ENCODE data around the gene ANKMY1.

ANKMY1 gene

DNA sequence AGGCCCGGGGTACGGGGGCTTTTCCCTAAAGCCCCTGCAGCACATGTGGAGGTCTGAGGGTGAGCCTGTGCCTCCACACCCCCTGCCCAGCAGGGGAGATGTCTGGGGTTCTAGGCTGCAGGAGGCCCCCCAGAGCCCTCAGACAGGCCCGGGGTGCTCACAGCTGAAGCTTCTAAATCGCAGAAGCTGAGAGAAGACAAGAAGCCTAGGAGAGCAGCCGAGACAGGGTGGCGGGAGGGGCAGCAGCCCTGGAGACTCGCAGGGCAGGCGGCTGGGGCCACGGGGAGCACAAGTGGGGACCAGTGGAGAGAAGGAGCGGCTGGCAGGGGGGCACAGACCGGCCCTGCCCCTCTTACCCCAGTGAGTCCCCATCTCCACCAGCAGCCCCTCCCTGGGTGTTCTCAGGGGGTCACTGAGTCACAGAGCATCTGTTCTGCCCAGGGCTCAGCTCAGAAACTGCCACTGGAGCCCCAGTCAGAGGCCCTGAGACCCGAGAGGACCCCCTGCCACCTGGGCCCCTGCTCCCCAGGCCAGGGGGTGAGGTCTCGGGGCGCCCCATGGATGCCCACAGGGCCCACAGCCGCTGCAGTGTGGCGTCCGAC lies 96.2 kb downstream of the ANKMY1 start:
- DNase-seq (ENCODE audit: low read depth in 2 of 3, low spot score in 2 of 3): no peak

GRCh38 chr2:240460781-240461431 lies 96.9 kb downstream of the ANKMY1 start:
- no peak for DNase-seq (ENCODE audit: low read depth in 2 of 3, low spot score in 2 of 3)

DNA sequence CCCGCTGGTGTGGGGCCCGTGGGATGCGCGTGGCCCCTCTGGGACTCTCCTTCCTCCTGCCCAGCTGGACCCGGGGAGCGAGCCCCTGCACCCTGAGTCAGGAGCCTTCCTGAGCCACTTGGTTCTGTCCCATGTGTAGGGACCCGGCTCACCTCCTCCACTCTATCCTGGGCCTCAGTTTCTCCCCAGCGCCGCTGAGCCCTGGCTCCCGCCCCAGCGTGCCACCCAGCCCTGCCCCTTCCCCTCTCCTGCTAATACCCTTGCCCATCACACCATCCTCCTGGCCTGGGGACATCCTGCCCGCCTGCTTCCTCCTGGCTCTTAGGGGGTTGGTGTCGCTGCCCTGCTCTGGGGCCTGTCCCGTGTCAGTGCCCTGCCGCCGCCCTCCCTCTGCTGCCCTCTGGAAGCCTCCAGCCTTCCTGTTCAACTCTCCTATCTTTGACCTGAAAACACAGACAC lies 97.5 kb downstream of the ANKMY1 start:
- DNase-seq (ENCODE audit: low read depth in 2 of 3, low spot score in 2 of 3): no peak

GRCh38 chr2:240459401-240460252 lies 98.2 kb downstream of the ANKMY1 start:
- DNase-seq (ENCODE audit: low read depth in 2 of 3, low spot score in 2 of 3): no peak

DNA sequence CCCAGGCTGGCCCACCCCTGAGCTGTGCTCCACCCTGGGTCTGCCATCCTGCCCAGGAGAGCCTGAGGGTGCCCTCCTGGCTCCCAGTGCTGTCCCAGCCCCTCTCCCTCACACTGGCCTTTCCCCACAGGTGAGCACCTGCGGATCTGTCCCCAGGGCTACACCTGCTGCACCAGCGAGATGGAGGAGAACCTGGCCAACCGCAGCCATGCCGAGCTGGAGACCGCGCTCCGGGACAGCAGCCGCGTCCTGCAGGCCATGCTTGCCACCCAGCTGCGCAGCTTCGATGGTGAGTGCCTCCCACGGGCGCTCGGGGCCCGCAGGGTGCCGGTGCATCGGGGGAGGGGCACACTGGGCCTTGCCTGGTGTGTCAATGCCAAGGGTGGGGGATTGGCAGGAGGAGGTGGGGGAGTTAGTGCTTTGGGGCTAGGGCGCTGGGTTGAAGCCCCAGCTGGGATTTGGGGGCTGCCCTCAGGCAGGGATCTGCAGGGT lies 98.8 kb downstream of the ANKMY1 start:
- no peak for DNase-seq (ENCODE audit: low read depth in 2 of 3, low spot score in 2 of 3)

- no peak for DNase-seq (ENCODE audit: low read depth in 2 of 3, low spot score in 2 of 3)
Measured at GRCh38 chr2:240458044-240458899, 99.5 kb downstream of the ANKMY1 start.

- DNase-seq (ENCODE audit: low read depth in 2 of 3, low spot score in 2 of 3): no peak
Measured at GRCh38 chr2:240457223-240458043, 100.4 kb downstream of the ANKMY1 start.

DNA sequence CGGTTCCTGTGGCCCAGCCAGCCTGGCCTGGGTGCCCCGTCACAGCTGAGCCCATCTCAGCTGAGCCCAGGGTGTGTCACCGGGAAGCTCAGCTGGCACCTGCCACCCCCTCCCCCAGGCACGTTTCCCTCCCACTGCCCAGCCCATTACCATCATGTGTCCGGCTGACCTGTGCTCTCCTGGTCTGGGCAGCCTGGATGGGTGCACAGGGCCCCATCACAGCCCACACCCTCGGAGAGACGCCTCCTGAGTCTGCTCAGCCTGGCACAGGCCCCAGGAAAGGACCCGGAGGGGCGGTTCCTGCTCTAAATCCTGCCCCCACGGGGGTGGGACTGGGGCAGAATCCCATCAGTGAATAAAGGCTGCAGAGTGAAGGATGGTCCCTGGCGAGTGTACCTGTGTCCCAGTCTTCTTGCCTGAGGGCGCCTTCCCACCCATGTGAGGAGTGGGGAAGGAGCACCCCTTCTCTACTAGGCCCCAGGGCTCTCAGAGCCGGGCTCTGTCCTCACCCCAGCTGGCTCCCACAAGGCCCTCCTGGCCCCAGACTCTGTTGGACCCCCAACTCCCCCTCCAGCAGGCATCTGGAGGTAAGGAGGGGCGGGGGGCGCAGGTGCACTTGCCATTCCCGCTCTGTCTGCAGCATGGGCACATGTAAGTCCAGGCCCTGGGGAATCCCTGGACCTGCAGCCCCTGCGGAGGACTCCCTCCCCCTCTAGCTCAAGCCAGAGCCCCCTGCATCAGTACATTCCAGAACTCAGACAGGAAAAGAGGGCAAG lies 101.2 kb downstream of the ANKMY1 start:
- no peak for DNase-seq (ENCODE audit: low read depth in 2 of 3, low spot score in 2 of 3)

DNA sequence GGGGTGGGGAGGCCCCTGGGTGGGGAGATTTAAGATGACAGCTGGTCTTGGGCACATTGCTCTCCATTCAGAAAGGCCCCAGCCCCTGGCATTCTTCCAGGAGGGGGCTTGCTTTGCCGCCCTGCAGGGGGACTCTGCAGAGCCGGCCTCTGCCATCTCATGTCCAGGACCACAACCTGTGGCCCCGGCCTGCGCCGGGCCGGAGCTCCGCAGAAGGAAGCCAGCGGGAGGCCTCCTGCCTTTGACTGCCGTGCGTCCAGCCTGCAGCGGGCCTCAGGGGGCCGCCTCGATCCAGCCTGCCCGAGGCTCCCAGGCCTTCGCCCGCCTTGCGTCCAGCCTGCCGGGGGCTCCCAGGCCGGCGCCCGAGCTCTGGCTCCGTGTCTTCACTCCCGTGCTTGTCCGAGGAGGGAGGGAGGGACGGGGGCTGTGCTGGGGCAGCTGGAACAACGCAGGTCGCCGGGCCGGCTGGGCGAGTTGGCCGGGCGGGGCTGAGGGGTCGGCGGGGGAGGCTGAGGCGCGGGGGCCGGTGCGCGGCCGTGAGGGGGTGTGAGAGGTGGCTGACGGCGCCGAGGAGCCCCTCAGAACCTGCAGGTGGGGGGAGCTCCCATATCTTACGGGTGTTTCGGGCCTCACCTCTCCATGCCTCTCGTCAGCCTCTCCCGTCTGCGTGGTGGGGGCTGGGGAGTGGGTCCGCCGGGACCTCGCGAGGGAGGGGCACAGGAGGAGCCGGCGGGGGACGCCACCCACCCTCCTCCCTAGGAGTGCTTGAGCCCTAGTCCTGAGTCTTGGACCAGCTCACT lies 101.9 kb downstream of the ANKMY1 start:
- no peak for DNase-seq (ENCODE audit: low read depth in 2 of 3, low spot score in 2 of 3)

DNA sequence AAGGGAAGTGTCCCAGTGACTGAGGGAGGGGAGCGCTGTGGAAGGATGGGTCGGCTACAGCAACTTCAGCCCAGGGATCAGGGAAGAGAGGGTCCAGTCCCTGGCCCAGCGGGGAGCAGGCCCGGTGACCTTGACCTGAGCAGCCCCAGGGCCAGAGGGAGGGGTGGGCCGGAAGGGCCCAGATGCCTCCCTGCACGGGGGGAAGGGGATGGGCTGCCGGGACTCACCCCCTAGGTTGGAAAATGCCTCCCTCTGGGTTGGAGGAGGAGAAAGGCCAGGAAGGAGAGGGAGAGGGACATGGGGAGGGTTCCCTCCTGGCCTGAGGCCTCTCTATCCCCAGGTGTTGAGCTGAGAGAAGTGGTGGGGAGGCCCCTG lies 102.5 kb downstream of the ANKMY1 start:
- DNase-seq (ENCODE audit: low read depth in 2 of 3, low spot score in 2 of 3): no peak

DNA sequence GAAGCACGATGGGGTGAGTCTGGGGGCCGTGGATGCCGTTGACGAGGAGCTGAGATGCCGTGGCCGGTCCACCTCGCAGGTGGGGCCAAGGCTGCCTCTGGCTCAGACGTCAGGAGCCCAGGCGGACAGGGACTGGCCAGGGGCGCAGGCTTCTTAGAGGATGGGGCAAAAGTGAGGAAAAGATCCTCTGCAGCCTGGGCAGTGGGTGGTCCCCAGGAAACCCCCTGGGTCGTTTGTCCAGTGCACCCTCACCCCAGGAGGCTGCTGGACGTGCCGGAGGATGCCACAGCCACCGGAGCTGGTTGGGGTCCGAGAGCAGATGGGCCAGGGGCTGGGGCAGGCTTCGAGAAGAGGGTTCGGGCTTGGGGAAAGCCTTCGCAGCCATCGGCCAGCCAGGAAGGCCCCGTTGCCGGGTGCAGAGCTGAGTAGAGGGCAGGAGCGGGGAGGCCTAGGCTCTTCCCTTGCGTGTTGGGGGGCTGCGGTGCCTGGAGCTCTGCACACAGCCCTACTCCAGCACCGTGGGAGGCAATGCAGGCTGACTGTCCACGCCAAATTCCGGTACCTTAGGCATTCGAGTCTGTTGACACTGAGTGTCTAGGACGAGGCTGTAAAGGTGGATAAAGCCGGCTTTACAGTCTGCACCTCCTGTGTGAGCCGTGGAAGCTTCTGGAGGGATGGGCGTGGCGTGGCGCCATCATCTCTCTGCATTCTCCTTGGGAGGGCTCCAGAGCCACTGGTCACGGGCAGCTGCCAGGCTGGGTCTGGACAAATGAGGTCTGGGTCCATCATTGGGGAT lies 103.5 kb downstream of the ANKMY1 start:
- DNase-seq (ENCODE audit: low read depth in 2 of 3, low spot score in 2 of 3): no peak

DNA sequence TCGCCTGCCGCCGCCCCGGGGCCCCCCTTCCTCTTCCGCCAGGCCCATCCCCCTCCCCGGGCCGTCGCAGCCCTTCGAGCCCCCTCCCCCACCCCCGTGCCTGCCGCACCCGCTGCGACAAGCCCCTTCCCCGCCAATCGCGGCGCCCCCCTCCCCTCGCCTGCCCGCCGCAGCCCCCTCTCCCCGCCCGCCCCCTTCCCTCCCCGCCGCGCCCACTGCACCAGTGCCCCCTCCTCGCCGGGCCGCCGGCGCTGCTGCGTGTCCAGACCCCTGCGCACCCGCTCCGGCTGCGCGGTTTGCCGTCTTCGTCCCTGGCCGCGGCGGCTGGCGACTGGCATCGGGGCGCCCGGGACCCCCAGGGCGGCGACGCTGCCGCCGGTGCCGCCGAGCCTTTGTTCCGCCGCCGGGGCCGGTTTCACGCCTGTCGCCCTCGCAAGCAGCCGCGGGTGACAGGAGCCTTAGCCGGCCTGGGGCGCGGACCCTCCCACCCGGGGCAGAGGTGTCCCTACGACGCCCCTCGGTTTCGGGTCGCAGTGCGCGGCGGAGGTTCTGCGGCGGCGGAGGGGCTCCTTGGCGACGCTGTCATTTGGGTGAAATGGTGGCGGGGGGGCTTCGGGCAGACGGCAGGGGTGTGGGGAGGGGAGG lies 104.2 kb downstream of the ANKMY1 start:
- DNase-seq (ENCODE audit: low read depth in 2 of 3, low spot score in 2 of 3): no peak

GRCh38 chr2:240452462-240453256 lies 105.1 kb downstream of the ANKMY1 start:
- DNase-seq (ENCODE audit: low read depth in 2 of 3, low spot score in 2 of 3): no peak

- no peak for DNase-seq (ENCODE audit: low read depth in 2 of 3, low spot score in 2 of 3)
Measured at GRCh38 chr2:240451791-240452461, 105.9 kb downstream of the ANKMY1 start.

- no peak for DNase-seq (ENCODE audit: low read depth in 2 of 3, low spot score in 2 of 3)
Measured at GRCh38 chr2:240451108-240451611, 106.6 kb downstream of the ANKMY1 start.

Measured in activated CD8-positive, alpha-beta memory T cell treated with anti-CD3 and anti-CD28 coated beads for 48 hours (primary cell).